K562 (cell line): ENCODE results near the gene PPP1R3G. TPM values are rescaled to one million over a fixed set of nuclear protein-coding genes. Genes with fewer than 3 reads are reported as not detected.

ENCODE experiments used
- CBX2 ChIP-seq: fragments of 200-600 bp; sonication (generic); IDR thresholded peaks from one replicate; pipeline ENCODE4 v1.6.1; 2012; ENCODE audit warnings: mild to moderate bottlenecking, low read length, inconsistent platforms; ENCODE audit not compliant: insufficient read depth, poor library complexity, severe bottlenecking
- CC2D1A ChIP-seq: fragments of 450-650 bp; IDR thresholded peaks from 2 replicates; pipeline ENCODE4 v1.6.1; 2017; ENCODE audit warnings: mild to moderate bottlenecking
- EHMT2 ChIP-seq: fragments of 450-650 bp; IDR thresholded peaks from 2 replicates; pipeline ENCODE4 v1.6.1; 2018; ENCODE audit warnings: antibody characterized with exemption
- ESRRB ChIP-seq: fragments of 250-450 bp; sonication (Bioruptor Pico); IDR thresholded peaks from 2 replicates; pipeline ENCODE4 v1.5.0; 2020; ENCODE audit warnings: mild to moderate bottlenecking, moderate library complexity, borderline replicate concordance
- GABPA ChIP-seq: fragments of 200-800 bp; sonication (Bioruptor generic); conservative IDR thresholded peaks from 2 replicates; pipeline ENCODE4 v1.6.1; 2016; ENCODE audit warnings: low read depth, missing genetic modification characterization, missing compliant biosample characterization
- GABPB1 ChIP-seq: sonication (generic); formaldehyde crosslinking; IDR thresholded peaks from 2 replicates; pipeline ENCODE4 v1.8.0; 2022; ENCODE audit warnings: mild to moderate bottlenecking, missing genetic modification reagents
- HDAC3 ChIP-seq: fragments of 450-650 bp; IDR thresholded peaks from 2 replicates; pipeline ENCODE4 v1.6.1; 2018; ENCODE audit warnings: borderline replicate concordance, mild to moderate bottlenecking, moderate library complexity; ENCODE audit not compliant: partially characterized antibody
- HNRNPUL1 ChIP-seq: fragments of 200-400 bp; formaldehyde crosslinking; IDR thresholded peaks from 2 replicates; pipeline ENCODE4 v1.6.1; 2017; ENCODE audit warnings: low read length
- KAT7 ChIP-seq: sonication (generic); formaldehyde crosslinking; IDR thresholded peaks from 2 replicates; pipeline ENCODE4 v1.8.0; 2022; ENCODE audit warnings: missing genetic modification reagents, mild to moderate bottlenecking, borderline replicate concordance
- MEIS2 ChIP-seq: fragments of 450-650 bp; IDR thresholded peaks from 2 replicates; pipeline ENCODE4 v1.6.1; 2014; ENCODE audit warnings: mild to moderate bottlenecking; ENCODE audit not compliant: partially characterized antibody
- MIER1 ChIP-seq: fragments of 450-650 bp; IDR thresholded peaks from 2 replicates; pipeline ENCODE4 v1.6.1; 2016; ENCODE audit warnings: antibody characterized with exemption, mild to moderate bottlenecking, low read depth
- NBN ChIP-seq: fragments of 450-650 bp; IDR thresholded peaks from 2 replicates; pipeline ENCODE4 v1.6.1; 2016; ENCODE audit warnings: low read depth, mild to moderate bottlenecking
- RFX5 ChIP-seq: IDR thresholded peaks from 2 replicates; pipeline ENCODE4 v1.6.1; 2011; ENCODE audit warnings: low read depth, mild to moderate bottlenecking, improper control_type of control experiment, low read length
- ZBED1 ChIP-seq: IDR thresholded peaks from 2 replicates; pipeline ENCODE4 v1.6.1; 2014
- ZEB2 ChIP-seq: fragments of 450-650 bp; IDR thresholded peaks from 2 replicates; pipeline ENCODE4 v1.6.1; 2016
- ZFPM2 ChIP-seq: fragments of 250-450 bp; sonication (Bioruptor Pico); IDR thresholded peaks from 2 replicates; pipeline ENCODE4 v1.5.1; 2022; ENCODE audit warnings: mild to moderate bottlenecking
- ZNF717 ChIP-seq: fragments of 250-450 bp; sonication (Bioruptor Pico); IDR thresholded peaks from 2 replicates; pipeline ENCODE4 v1.5.0; 2021
- polyA plus RNA-seq, 8 experiments: library from polyadenylated mRNA; depleted of rRNA in 4 of 8; stranded (reverse) in 5 of 8; unstranded in 3 of 8; fragments of >200 nt; fragmentation: Nextera tagmentation in 2 of 8; fragmentation: Illumina TruSeq in 1 of 8; extraction: Ambion mirVana in 2 of 8; extraction: Trizol in 1 of 8; gene quantifications; 2 replicates each; pipeline versions ENCODE4 v1.2.1 to v1.2.3, GENCODE V29; 2011 to 2014; ENCODE audit warnings: inconsistent platforms in 1 of 8, missing spikeins in 1 of 8
- total RNA-seq, 7 experiments: library from RNA; depleted of rRNA in 6 of 7; stranded (reverse); fragments of >200 nt in 6 of 7; fragmentation: Illumina TruSeq in 2 of 7; extraction: Trizol in 2 of 7; gene quantifications; 2 replicates each; pipeline versions ENCODE4 v1.2.1 to v1.2.3, GENCODE V29; 2011 to 2021; ENCODE audit warnings: low replicate concordance in 1 of 7
- TF ChIP-seq, protein P1 (sequence below): fragments of 200-400 bp; formaldehyde crosslinking; IDR thresholded peaks from 2 replicates; pipeline ENCODE4 v1.6.1; 2017; ENCODE audit warnings: mild to moderate bottlenecking, low read depth, low read length, moderate library complexity
- TF ChIP-seq, protein P2 (sequence below): sonication (generic); formaldehyde crosslinking; IDR thresholded peaks from 2 replicates; pipeline ENCODE4 v1.8.0; 2022; ENCODE audit warnings: mild to moderate bottlenecking, missing genetic modification reagents, borderline replicate concordance
- TF ChIP-seq, protein P3 (sequence below): fragments of 450-650 bp; IDR thresholded peaks from 2 replicates; pipeline ENCODE4 v1.6.1; 2018; ENCODE audit warnings: mild to moderate bottlenecking, low read depth; ENCODE audit not compliant: partially characterized antibody
- TF ChIP-seq, protein P4 (sequence below): fragments of 450-650 bp; conservative IDR thresholded peaks from 2 replicates; pipeline ENCODE4 v1.6.1; 2016; ENCODE audit warnings: missing genetic modification characterization, low read depth, mild to moderate bottlenecking, missing compliant biosample characterization, moderate library complexity

Gene PPP1R3G
- total and polyA plus RNA-seq, 9 of the 15 experiments (the other 6 are each of a cell fraction or from before 2014, with no cell fraction given): 0.01 to 0.13 (median 0.01) TPM; not detected in 4

DNA sequence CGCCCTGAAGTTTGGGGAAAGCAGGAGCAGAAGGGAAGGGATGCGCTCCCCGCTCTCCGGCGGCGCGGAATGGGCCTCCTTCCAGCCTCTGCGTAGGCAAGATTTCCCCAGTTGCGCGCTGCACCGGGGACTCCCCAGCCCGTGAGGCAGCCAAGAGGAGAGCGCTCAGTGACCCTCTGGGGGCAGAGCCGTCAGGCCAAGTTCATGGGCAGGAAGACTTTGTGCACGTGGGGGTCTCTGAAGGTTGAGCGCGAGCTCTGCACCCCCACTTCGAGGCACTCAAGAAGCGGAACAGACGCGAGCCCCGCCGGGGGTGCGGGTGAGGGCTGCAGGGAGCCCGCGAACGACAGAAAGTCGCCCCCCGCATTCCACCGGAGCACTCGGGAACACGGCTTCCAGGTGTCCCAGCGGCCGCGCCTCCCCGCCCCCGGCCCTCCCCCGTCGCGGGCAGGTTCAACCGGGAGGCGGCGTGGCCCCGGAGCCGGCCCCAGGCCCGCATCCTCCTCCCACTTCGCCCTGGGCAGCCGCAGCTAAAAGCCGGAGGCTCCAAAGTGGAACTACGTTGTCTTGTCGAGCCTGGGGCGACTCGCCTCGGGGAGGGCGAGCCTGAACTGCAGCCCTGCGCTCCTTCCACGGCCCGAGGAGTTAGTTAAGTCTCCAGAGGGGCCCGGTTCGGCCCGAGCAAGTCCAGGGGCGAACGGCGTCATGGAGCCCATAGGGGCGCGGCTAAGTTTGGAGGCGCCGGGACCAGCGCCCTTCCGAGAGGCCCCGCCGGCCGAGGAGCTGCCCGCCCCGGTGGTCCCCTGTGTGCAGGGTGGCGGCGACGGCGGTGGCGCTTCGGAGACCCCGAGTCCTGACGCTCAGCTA lies at the start of gene PPP1R3G (continued):
- TF ChIP-seq, protein P1, sequence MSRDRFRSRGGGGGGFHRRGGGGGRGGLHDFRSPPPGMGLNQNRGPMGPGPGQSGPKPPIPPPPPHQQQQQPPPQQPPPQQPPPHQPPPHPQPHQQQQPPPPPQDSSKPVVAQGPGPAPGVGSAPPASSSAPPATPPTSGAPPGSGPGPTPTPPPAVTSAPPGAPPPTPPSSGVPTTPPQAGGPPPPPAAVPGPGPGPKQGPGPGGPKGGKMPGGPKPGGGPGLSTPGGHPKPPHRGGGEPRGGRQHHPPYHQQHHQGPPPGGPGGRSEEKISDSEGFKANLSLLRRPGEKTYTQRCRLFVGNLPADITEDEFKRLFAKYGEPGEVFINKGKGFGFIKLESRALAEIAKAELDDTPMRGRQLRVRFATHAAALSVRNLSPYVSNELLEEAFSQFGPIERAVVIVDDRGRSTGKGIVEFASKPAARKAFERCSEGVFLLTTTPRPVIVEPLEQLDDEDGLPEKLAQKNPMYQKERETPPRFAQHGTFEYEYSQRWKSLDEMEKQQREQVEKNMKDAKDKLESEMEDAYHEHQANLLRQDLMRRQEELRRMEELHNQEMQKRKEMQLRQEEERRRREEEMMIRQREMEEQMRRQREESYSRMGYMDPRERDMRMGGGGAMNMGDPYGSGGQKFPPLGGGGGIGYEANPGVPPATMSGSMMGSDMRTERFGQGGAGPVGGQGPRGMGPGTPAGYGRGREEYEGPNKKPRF: no peak
- TF ChIP-seq KAT7 (CRISPR knock-in tag): no peak
- TF ChIP-seq HNRNPUL1: no peak
- no peak for TF ChIP-seq CC2D1A
- no peak for TF ChIP-seq NBN
- TF ChIP-seq ZEB2: no peak
- TF ChIP-seq, protein P2, sequence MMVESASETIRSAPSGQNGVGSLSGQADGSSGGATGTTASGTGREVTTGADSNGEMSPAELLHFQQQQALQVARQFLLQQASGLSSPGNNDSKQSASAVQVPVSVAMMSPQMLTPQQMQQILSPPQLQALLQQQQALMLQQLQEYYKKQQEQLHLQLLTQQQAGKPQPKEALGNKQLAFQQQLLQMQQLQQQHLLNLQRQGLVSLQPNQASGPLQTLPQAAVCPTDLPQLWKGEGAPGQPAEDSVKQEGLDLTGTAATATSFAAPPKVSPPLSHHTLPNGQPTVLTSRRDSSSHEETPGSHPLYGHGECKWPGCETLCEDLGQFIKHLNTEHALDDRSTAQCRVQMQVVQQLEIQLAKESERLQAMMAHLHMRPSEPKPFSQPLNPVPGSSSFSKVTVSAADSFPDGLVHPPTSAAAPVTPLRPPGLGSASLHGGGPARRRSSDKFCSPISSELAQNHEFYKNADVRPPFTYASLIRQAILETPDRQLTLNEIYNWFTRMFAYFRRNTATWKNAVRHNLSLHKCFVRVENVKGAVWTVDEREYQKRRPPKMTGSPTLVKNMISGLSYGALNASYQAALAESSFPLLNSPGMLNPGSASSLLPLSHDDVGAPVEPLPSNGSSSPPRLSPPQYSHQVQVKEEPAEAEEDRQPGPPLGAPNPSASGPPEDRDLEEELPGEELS (CRISPR knock-in tag): no peak
- TF ChIP-seq, protein P3, sequence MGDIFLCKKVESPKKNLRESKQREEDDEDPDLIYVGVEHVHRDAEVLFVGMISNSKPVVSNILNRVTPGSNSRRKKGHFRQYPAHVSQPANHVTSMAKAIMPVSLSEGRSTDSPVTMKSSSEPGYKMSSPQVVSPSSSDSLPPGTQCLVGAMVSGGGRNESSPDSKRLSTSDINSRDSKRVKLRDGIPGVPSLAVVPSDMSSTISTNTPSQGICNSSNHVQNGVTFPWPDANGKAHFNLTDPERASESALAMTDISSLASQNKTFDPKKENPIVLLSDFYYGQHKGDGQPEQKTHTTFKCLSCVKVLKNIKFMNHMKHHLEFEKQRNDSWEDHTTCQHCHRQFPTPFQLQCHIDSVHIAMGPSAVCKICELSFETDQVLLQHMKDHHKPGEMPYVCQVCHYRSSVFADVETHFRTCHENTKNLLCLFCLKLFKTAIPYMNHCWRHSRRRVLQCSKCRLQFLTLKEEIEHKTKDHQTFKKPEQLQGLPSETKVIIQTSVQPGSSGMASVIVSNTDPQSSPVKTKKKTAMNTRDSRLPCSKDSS: no peak
- TF ChIP-seq ESRRB: no peak
- no peak for TF ChIP-seq GABPB1 (CRISPR knock-in tag)
- TF ChIP-seq MIER1: no peak
- TF ChIP-seq EHMT2: no peak
- no peak for TF ChIP-seq MEIS2
- TF ChIP-seq RFX5: no peak
- TF ChIP-seq HDAC3: no peak
- TF ChIP-seq GABPA (tag): no peak
- TF ChIP-seq ZBED1: no peak
- no peak for TF ChIP-seq CBX2
- TF ChIP-seq, protein P4, sequence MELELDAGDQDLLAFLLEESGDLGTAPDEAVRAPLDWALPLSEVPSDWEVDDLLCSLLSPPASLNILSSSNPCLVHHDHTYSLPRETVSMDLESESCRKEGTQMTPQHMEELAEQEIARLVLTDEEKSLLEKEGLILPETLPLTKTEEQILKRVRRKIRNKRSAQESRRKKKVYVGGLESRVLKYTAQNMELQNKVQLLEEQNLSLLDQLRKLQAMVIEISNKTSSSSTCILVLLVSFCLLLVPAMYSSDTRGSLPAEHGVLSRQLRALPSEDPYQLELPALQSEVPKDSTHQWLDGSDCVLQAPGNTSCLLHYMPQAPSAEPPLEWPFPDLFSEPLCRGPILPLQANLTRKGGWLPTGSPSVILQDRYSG (tag): no peak
- TF ChIP-seq ZFPM2 (CRISPR knock-in tag): no peak
- TF ChIP-seq ZNF717 (CRISPR knock-in tag): no peak
